Breast epithelium (tissue), 4 donors: ENCODE measurements around the gene WASF3. TPM values are rescaled to one million over a fixed set of nuclear protein-coding genes. Genes with fewer than 3 reads are reported as not detected.

Source experiments
- DNase-seq, 2 donors: peaks; one replicate each; pipeline ENCODE4 v3.0.0-alpha.2; 2019; ENCODE audit warnings: low spot score in 2 of 2
- H3K27ac ChIP-seq, 2 donors: fragments of 200-600 bp; sonication (generic) in 1 of 2; one replicate each; pipeline ENCODE4 v1.5.1; 2016 to 2019; ENCODE audit warnings: mild to moderate bottlenecking in 1 of 2
- H3K27me3 ChIP-seq, 2 donors: fragments of 200-600 bp; sonication (generic) in 1 of 2; one replicate each; pipeline versions ENCODE4 v1.5.1 to v1.6.0; 2017 to 2019; ENCODE audit warnings: control low read depth in 1 of 2, mild to moderate bottlenecking in 1 of 2
- H3K36me3 ChIP-seq: fragments of 200-600 bp; one replicate; pipeline ENCODE4 v1.5.1; 2019
- H3K4me1 ChIP-seq, 2 donors: fragments of 200-600 bp; sonication (generic); one replicate each; pipeline ENCODE4 v1.5.1; 2016 to 2019; ENCODE audit warnings: control low read depth in 1 of 2
- H3K4me3 ChIP-seq, 3 donors: fragments of 200-600 bp; sonication (generic); 1 replicate in 2 of 3; 2 replicates in 1 of 3; pipeline ENCODE4 v1.5.1; 2016 to 2019; ENCODE audit warnings: mild to moderate bottlenecking in 3 of 3, moderate library complexity in 2 of 3
- H3K9me3 ChIP-seq, 2 donors: fragments of 200-600 bp; sonication (generic) in 1 of 2; one replicate each; pipeline ENCODE4 v1.5.1; 2016 to 2019; ENCODE audit warnings: control low read depth in 1 of 2
- POLR2A ChIP-seq: fragments of 450-650 bp; IDR thresholded peaks from one replicate; pipeline ENCODE4 v1.6.1; 2016; ENCODE audit warnings: antibody characterized with exemption, mild to moderate bottlenecking, moderate library complexity
- POLR2AphosphoS5 ChIP-seq, 3 donors: sonication (generic); formaldehyde crosslinking; IDR thresholded peaks; one replicate each; pipeline ENCODE4 v1.6.1; 2017; ENCODE audit warnings: antibody characterized with exemption in 3 of 3
- intact Hi-C: fragments of 100-400 bp; cut with DNase I; formaldehyde crosslinking; loops from one replicate; pipeline ENCODE4 v1.15.1; 2023; ENCODE audit warnings: low total_unique reads
- total RNA-seq, 3 donors: library from RNA; depleted of rRNA; stranded (reverse); fragments of >200 nt; gene quantifications; one replicate each; pipeline ENCODE4 v1.1.0, GENCODE V29; 2016
- TF ChIP-seq, protein P1 (sequence below), 3 donors: fragments of 450-650 bp; IDR thresholded peaks; one replicate each; pipeline ENCODE4 v1.5.1; 2016 to 2017; ENCODE audit warnings: antibody characterized with exemption in 3 of 3, mild to moderate bottlenecking in 3 of 3, moderate library complexity in 3 of 3

Gene WASF3
- total RNA-seq, 3 donors from 2014 or later, result 15.2 to 67.0 (median 19.3) TPM

DNA sequence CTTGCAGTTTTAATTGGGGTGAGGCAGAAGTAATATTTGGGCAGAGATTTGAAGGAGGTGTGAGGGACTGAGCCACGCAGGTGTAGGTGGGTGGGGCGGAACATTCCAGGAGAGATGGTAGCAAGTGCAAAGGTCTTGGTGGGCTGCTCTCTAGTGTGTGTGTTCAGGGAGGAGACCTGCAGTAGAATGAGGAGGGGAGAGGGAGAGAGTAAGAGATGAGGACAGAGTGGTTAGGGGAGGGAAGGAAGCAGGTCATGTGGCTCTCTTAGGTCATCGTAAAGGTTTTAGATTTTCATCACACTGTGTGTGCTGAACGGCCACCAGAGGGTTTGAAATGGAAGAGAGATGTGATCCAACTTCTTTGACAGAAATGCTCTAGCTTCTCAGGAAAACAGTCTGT lies 33.5 kb downstream of the WASF3 start:
- intact Hi-C loops, result no loop called here
- Histone ChIP-seq H3K9me3 (no peaks in the 10 kb centered on the region), H3K36me3 (no peaks in the 10 kb centered on the region), H3K4me3 (no peak overlapping the region), H3K27ac (no peak overlapping the region), H3K4me1 (no peaks in the 10 kb centered on the region), H3K27me3 (no peaks in the 10 kb centered on the region)
- TF ChIP-seq, protein P1, sequence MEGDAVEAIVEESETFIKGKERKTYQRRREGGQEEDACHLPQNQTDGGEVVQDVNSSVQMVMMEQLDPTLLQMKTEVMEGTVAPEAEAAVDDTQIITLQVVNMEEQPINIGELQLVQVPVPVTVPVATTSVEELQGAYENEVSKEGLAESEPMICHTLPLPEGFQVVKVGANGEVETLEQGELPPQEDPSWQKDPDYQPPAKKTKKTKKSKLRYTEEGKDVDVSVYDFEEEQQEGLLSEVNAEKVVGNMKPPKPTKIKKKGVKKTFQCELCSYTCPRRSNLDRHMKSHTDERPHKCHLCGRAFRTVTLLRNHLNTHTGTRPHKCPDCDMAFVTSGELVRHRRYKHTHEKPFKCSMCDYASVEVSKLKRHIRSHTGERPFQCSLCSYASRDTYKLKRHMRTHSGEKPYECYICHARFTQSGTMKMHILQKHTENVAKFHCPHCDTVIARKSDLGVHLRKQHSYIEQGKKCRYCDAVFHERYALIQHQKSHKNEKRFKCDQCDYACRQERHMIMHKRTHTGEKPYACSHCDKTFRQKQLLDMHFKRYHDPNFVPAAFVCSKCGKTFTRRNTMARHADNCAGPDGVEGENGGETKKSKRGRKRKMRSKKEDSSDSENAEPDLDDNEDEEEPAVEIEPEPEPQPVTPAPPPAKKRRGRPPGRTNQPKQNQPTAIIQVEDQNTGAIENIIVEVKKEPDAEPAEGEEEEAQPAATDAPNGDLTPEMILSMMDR (IDR thresholded peaks at IDR 0.05), result no peak
- TF ChIP-seq POLR2A (no peak), POLR2AphosphoS5 (IDR thresholded peaks at IDR 0.05) (no peak)
- no peak for DNase-seq

DNA sequence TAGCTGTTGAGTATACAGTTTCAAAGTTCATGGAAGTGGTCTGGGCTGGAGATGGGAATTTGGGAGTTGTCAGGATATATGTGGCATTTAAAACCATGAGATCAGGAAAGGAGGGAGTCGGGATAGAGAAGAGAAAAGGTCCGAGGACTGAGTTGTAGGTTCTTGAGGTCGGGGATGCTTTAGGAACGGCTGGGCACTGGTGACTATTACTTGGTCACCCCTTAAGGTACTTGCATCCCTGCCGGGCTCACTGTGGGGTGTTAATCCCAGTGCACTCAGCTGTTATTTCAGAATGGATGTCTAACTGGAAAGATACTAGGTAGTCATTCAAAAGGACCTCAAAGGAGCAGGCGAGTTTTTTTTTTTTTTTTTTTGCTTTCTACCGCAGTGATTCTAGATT lies 34.2 kb downstream of the WASF3 start:
- no peak overlapping the region for H3K4me3 ChIP-seq
- intact Hi-C loops, result no loop called here
- peaks cover 0 to 3% of the 10 kb centered on the region in 2 donors for H3K9me3 ChIP-seq
- H3K36me3 ChIP-seq, result no peaks in the 10 kb centered on the region
- H3K27me3 ChIP-seq, result no peaks in the 10 kb centered on the region
- no peaks in the 10 kb centered on the region for H3K4me1 ChIP-seq
- TF ChIP-seq POLR2AphosphoS5 (IDR thresholded peaks at IDR 0.05), result no peak
- no peak for TF ChIP-seq POLR2A
- TF ChIP-seq, protein P1 (IDR thresholded peaks at IDR 0.05), result no peak
- no peak for DNase-seq
- no peak overlapping the region for H3K27ac ChIP-seq

DNA sequence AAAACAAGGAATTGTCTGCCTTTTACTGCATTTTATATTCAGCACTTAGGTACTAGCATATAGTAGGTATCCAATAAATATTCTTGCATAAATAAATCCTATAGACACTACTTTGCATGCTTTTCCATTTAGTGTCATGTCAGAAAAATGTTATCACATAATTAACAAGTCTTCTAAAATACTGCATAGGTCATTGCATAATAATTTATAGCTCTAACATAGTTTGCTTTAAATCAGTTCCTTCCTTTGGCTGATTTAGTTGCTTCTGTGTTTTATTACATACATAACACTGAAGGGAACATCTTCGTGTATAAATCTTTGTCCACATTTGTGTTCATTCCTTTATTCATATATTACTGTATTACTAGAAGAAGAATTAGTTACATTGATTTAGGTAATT lies 36.2 kb downstream of the WASF3 start:
- Histone ChIP-seq H3K4me1 (no peaks in the 10 kb centered on the region), H3K27ac (no peak overlapping the region), H3K4me3 (no peak overlapping the region), H3K36me3 (no peaks in the 10 kb centered on the region), H3K9me3 (peaks cover 6 to 7% of the 10 kb centered on the region in 2 donors), H3K27me3 (no peaks in the 10 kb centered on the region)
- no peak for DNase-seq
- intact Hi-C loops, result no loop called here
- no peak for TF ChIP-seq POLR2AphosphoS5 (IDR thresholded peaks at IDR 0.05)
- TF ChIP-seq POLR2A, result no peak
- TF ChIP-seq, protein P1 (IDR thresholded peaks at IDR 0.05), result no peak

DNA sequence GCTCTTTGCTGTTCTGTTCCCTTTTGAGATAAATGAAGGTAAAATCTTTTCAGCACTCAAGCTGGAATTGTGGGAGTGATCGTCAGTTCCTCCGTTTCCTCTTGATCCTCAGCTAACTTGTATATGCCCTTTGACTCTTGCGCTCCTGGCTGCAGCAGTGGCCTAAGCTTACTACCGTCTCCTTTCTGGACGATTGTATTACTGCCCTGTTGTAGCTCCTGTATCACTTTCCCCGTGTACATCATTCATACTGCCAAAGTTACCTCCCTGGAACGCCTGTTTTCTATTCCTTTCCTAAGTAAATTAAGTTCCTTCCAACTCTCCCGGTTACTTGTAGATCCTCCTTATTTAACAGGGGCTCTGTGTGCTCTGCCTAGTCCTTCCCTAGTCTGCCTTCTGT lies 36.9 kb downstream of the WASF3 start:
- Histone ChIP-seq H3K4me3 (no peak overlapping the region), H3K36me3 (no peaks in the 10 kb centered on the region), H3K27me3 (no peaks in the 10 kb centered on the region), H3K27ac (no peak overlapping the region), H3K4me1 (no peaks in the 10 kb centered on the region), H3K9me3 (peaks cover 6 to 7% of the 10 kb centered on the region in 2 donors)
- no peak for DNase-seq
- no peak for TF ChIP-seq POLR2A
- no peak for TF ChIP-seq POLR2AphosphoS5 (IDR thresholded peaks at IDR 0.05)
- TF ChIP-seq, protein P1 (IDR thresholded peaks at IDR 0.05), result no peak
- intact Hi-C loops, result no loop called here

DNA sequence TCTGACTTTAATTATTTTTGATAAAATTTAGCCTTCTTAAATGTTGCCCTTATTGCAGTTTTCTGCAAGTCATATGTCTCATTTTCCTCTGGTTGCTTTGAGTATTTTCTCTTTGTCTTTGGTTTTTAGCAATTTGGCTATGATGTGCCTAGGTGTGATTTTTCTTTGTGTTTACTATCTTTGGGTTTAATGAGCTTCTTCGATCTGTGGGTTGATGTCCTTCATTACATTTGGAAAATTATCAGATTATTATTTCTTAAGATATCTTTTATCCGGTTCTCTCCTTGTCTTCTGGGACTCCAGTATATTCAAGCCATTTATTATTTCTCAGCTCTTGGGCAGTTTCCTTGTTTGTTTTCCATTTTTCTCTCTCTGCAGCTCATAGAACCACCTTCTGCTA lies 39.0 kb downstream of the WASF3 start:
- Histone ChIP-seq H3K27ac (no peak overlapping the region), H3K4me3 (no peak overlapping the region), H3K9me3 (peaks cover 6 to 7% of the 10 kb centered on the region in 2 donors), H3K36me3 (no peaks in the 10 kb centered on the region), H3K4me1 (no peaks in the 10 kb centered on the region), H3K27me3 (no peaks in the 10 kb centered on the region)
- intact Hi-C loops, result no loop called here
- TF ChIP-seq, protein P1 (IDR thresholded peaks at IDR 0.05), result no peak
- TF ChIP-seq POLR2AphosphoS5 (IDR thresholded peaks at IDR 0.05) (no peak), POLR2A (no peak)
- DNase-seq, result no peak
